Measurements from ENCODE around the gene PEX26. TPM values are rescaled to one million over a fixed set of nuclear protein-coding genes. Genes with fewer than 3 reads are reported as not detected.
A peak's percentile ranks its signal among the peaks of the same experiment; 100 is the strongest.
"Not testable (repeated sequence)": the region's sequence is repeated elsewhere in the genome, so short reads cannot be mapped to it uniquely, and the experiment has no call there.

The PEX26 gene
- polyA plus RNA-seq, 1 donor from 2014 or later: 3.4 TPM

DNA sequence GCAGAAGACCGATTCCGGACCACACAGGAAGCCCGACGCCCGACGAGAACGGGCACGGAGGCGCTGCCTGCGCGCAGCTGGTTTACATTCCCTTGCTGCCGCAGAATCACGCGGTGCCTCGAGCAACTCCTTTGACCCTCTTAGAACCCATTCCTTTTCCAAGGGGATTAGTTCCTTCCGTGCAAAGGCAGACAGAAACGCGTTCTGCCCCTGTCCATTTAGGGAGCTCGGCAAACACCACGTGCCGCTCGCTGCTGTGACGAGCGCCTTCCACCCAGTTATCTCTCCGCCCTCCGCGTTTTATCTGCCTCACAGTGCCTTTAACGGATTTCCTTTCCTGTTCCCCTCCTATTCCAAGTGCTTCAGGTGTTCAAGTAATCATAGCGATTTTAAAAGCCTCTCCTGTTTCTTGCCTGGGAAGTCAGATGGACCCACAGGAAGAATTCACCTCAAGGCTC, 29.3 kb upstream of the PEX26 start:
- peaks cover 0 to 4% (median 3%) of the 10 kb centered on the region in 3 donors for H3K4me1 Mint-ChIP-seq
- H3K27me3 Mint-ChIP-seq: peaks cover 4% of the 10 kb centered on the region
- H3K9me3 Mint-ChIP-seq: no peaks in the 10 kb centered on the region
- H3K36me3 Mint-ChIP-seq: no peaks in the 10 kb centered on the region
- H3K27ac Mint-ChIP-seq: no peak overlapping the region
- H3K4me3 Mint-ChIP-seq: peak overlapping the region in 1 of 4 donors; percentile 51

GRCh38 chr22:18050065-18050464, 27.7 kb upstream of the PEX26 start:
- Mint-ChIP-seq H3K4me3 (no peak overlapping the region), H3K27ac (no peak overlapping the region), H3K4me1 (peaks cover 0 to 6% (median 3%) of the 10 kb centered on the region in 3 donors), H3K27me3 (peaks cover 4% of the 10 kb centered on the region), H3K9me3 (no peaks in the 10 kb centered on the region), H3K36me3 (no peaks in the 10 kb centered on the region)

GRCh38 chr22:18051113-18051512, 26.7 kb upstream of the PEX26 start:
- not testable (repeated sequence) for H3K4me3 Mint-ChIP-seq, H3K27me3 Mint-ChIP-seq, H3K36me3 Mint-ChIP-seq, H3K9me3 Mint-ChIP-seq, H3K27ac Mint-ChIP-seq
- peaks cover 7 to 14% (median 12%) of the 10 kb centered on the region in 3 donors for H3K4me1 Mint-ChIP-seq

DNA sequence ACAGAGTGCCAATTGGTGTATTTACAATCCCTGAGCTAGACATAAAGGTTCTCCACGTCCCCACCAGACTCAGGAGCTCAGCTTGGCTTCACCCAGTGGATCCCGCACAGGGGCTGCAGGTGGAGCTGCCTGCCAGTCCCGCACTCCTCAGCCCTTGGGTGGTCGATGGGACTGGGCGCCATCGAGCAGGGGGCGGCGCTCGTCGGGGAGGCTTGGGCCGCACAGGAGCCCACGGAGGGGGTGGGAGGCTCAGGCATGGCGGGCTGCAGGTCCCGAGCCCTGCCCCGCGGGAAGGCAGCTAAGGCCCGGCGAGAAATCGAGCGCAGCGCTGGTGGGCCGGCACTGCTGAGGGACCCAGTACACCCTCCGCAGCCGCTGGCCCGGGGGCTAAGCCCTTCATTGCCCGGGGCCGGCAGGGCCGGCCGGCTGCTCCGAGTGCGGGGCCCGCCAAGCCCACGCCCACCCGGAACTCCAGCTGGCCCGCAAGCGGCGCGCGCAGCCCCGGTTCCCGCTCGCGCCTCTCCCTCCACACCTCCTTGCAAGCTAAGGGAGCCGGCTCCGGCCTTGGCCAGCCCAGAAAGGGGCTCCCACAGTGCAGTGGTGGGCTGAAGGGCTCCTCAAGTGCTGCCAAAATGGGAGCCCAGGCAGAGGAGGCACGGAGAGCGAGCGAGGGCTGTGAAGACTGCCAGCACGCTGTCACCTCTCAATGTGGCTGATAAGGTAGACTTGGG, 24.4 kb upstream of the PEX26 start:
- peaks cover 27 to 31% (median 29%) of the 10 kb centered on the region in 3 donors for H3K4me1 Mint-ChIP-seq
- not testable (repeated sequence) for H3K4me3 Mint-ChIP-seq, H3K36me3 Mint-ChIP-seq, H3K27ac Mint-ChIP-seq, H3K9me3 Mint-ChIP-seq, H3K27me3 Mint-ChIP-seq

DNA sequence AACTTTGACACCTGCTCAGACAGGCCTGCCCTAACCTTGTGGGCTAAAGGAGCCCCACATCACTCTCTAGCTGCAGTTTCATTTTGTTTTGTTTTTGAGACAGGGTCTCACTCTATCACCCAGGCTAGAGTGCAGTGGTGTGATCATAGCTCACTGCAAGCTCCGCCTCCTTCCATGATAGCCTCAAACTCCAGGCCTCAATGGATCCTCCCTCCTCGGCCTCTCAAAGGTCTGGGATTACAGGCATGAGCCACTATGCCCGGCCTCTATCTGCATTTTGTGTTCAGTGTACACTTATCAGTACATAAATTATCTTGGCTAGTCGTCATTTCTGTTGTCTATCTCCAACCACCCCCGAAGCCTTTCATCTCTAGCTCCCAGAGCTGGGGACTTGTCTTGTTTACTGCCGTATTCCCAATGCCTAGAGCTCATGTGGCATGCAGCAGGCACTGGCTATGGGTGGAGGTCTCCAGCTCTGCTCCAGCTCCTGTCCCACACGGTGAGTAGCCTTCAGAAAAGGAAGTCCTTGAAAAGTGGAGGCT, 22.1 kb upstream of the PEX26 start:
- peaks cover 3% of the 10 kb centered on the region for H3K36me3 Mint-ChIP-seq
- H3K4me1 Mint-ChIP-seq: peaks cover 30 to 44% (median 32%) of the 10 kb centered on the region in 3 donors
- peak overlapping the region in 1 of 4 donors; percentile 70 for H3K4me3 Mint-ChIP-seq
- H3K27ac Mint-ChIP-seq: peak overlapping the region; percentile 93 to 98 (median 97)
- H3K9me3 Mint-ChIP-seq: no peaks in the 10 kb centered on the region
- H3K27me3 Mint-ChIP-seq: no peaks in the 10 kb centered on the region

DNA sequence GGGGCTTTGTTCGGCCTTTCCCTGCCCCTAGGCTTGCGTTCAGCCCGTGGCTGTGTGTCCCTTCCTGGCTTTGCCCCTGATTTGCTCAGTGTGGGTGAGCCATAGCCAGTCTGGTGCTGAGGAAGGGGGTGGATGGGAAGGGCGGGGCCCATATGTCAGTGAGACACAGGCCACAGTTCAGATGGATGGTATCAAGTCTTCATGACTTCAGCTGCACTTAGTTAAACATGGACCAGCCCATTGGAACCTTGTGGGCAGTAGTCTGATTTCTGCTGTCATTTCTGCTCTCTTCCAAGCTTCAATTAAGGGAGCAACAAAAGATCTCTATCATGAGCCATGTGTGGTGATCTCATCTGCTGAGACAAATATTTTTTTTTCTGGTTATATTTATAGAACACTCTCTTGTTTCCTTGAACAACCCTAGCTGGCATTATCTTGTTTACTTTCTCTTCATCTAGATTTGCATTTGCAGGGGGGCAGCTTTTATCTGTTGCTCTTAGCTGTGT, 21.6 kb upstream of the PEX26 start:
- H3K27me3 Mint-ChIP-seq: no peaks in the 10 kb centered on the region
- peak overlapping the region; percentile 93 to 98 (median 97) for H3K27ac Mint-ChIP-seq
- H3K9me3 Mint-ChIP-seq: no peaks in the 10 kb centered on the region
- peaks cover 30 to 44% (median 32%) of the 10 kb centered on the region in 3 donors for H3K4me1 Mint-ChIP-seq
- H3K4me3 Mint-ChIP-seq: peak overlapping the region; percentile 70 to 92 (median 78)
- H3K36me3 Mint-ChIP-seq: peaks cover 3% of the 10 kb centered on the region

- Mint-ChIP-seq H3K27me3 (no peaks in the 10 kb centered on the region), H3K36me3 (peaks cover 3% of the 10 kb centered on the region), H3K4me3 (peak overlapping the region; percentile 70 to 92 (median 78)), H3K27ac (peak overlapping the region; percentile 93 to 98 (median 97)), H3K4me1 (peaks cover 30 to 44% (median 32%) of the 10 kb centered on the region in 3 donors), H3K9me3 (no peaks in the 10 kb centered on the region)
Measured at GRCh38 chr22:18056807-18057474, 20.8 kb upstream of the PEX26 start.

DNA sequence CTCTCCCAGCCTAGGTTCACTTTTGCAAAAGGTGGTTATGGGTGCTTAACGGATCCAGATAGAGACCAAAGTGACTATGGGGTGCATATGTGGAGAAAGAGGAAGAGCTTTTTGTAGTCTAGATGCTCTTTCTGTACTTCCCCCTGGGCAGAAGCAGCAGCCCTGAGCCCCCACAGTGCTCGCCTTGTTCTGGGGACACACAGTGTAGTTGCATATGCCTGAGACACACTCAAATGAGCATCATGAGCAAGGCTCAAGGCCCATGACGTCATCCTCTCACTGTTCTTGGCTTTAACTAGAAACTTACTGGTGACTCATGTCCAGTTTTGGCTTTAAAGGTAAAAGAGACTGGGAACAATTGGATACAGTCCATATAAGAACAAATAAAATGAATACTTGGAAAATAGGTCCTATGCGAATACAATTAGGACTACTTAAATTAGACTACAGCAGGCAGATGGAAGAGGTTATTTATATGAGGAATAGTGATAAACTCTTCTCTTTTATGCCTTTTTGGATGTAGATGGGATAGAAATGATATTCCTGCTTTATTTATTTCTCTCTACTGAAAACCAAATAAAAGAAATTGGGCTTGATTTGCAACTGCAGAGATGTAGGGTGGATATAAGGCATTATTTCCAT, 20.1 kb upstream of the PEX26 start:
- Mint-ChIP-seq H3K36me3 (peaks cover 3% of the 10 kb centered on the region), H3K4me3 (peak overlapping the region; percentile 70 to 92 (median 78)), H3K27ac (peak overlapping the region; percentile 93 to 98 (median 97)), H3K9me3 (no peaks in the 10 kb centered on the region), H3K27me3 (no peaks in the 10 kb centered on the region), H3K4me1 (peaks cover 30 to 42% (median 32%) of the 10 kb centered on the region in 3 donors)

DNA sequence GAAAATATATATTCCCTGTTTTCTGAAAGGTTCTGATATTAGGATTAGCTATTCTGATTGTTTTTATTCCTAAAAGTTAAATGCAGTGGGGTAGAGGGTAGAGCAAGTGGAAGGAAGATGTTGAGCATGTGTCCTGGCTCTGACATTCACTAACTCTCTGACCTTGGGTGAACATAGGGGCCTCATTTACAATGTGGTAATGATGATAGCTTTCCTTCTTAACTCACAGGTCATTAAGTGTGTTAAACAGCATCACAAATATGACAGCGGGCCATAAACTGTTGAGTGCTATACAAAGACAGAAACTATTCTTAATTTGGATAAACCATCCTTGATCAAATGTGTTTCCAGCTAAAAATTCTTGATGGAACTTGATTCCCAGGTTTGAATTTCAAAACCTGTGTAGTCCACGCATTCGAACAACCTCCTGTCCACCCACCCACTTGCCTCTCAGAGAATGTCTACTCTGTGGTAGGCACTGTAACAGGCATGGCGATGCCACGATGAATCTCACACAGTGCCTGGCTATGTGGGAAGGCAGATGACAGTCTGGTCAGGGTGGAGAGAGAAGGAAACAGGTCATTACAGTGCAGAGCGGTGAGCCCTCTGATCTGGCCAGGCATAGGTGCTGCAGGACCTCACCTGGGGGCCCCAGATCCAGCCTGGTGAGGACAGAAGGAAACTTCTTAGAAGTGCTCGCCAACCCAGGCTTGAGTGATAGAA, 19.3 kb upstream of the PEX26 start:
- Mint-ChIP-seq H3K4me1 (peaks cover 30 to 42% (median 32%) of the 10 kb centered on the region in 3 donors), H3K27ac (peak overlapping the region; percentile 93 to 98 (median 97)), H3K27me3 (no peaks in the 10 kb centered on the region), H3K36me3 (peaks cover 3% of the 10 kb centered on the region), H3K4me3 (peak overlapping the region in 2 of 4 donors; percentile 23 to 70), H3K9me3 (no peaks in the 10 kb centered on the region)

DNA sequence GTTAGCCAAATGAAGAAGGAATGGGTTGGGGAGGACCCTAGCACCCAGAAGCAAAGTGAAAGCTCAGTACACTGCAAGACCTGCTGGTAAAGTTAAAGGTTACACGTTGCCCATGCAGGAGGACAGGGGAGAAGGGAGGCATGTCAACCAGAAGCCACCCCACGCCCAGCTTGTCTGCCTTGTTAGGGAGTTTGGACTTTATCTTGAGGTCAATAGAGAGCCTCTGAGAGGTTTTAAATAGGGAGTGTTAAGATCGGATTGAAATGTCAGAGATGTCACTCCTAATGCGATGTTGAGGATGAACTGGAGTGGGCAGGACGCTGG, 18.7 kb upstream of the PEX26 start:
- H3K9me3 Mint-ChIP-seq: no peaks in the 10 kb centered on the region
- peaks cover 30 to 42% (median 32%) of the 10 kb centered on the region in 3 donors for H3K4me1 Mint-ChIP-seq
- no peaks in the 10 kb centered on the region for H3K27me3 Mint-ChIP-seq
- no peak overlapping the region for H3K4me3 Mint-ChIP-seq
- H3K36me3 Mint-ChIP-seq: peaks cover 3% of the 10 kb centered on the region
- peak overlapping the region in 2 of 3 donors; percentile 0 to 93 for H3K27ac Mint-ChIP-seq

DNA sequence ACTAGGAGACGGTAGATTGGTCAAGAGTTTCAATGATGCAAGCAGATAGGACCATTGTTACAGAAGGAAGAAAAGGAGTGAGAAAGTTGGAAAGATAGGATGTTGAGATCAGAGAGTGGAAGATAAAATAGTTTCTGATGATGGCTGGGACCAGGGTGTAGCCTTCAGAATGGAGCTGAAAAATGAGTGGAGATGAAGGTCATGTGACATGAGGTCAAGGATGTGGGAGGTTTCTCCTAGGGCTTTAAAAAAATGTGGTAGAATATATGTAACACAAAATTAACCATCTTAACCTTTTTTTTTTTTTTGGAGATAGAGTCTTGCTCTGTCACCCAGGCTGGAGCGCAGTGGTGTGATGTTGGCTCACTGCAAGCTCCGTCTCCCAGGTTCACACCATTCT, 18.3 kb upstream of the PEX26 start:
- Mint-ChIP-seq H3K27ac (peak overlapping the region in 2 of 3 donors; percentile 0 to 93), H3K4me3 (peak overlapping the region in 1 of 4 donors; percentile 15), H3K9me3 (no peaks in the 10 kb centered on the region), H3K27me3 (no peaks in the 10 kb centered on the region), H3K4me1 (peaks cover 30 to 42% (median 32%) of the 10 kb centered on the region in 3 donors), H3K36me3 (peaks cover 3% of the 10 kb centered on the region)

- Mint-ChIP-seq H3K27ac (peak overlapping the region in 1 of 3 donors; percentile 63), H3K9me3 (no peaks in the 10 kb centered on the region), H3K4me3 (no peak overlapping the region), H3K36me3 (peaks cover 3% of the 10 kb centered on the region), H3K27me3 (no peaks in the 10 kb centered on the region), H3K4me1 (peaks cover 33 to 45% (median 36%) of the 10 kb centered on the region in 3 donors)
Measured at GRCh38 chr22:18059991-18060390, 17.8 kb upstream of the PEX26 start.

- peaks cover 34 to 45% (median 38%) of the 10 kb centered on the region in 3 donors for H3K4me1 Mint-ChIP-seq
- peak overlapping the region in 1 of 3 donors; percentile 63 for H3K27ac Mint-ChIP-seq
Measured at GRCh38 chr22:18060646-18061620, 16.9 kb upstream of the PEX26 start.

More at GRCh38 chr22:18060646-18061620, 16.9 kb upstream of the PEX26 start:
- Mint-ChIP-seq H3K27me3 (no peaks in the 10 kb centered on the region), H3K9me3 (no peaks in the 10 kb centered on the region), H3K36me3 (peaks cover under 1% of the 10 kb centered on the region), H3K4me3 (no peak overlapping the region)

Measured in IgD-negative memory B cell (primary cell).